ENCODE data around the gene CD47. TPM values are rescaled to one million over a fixed set of nuclear protein-coding genes. Genes with fewer than 3 reads are reported as not detected.

The CD47 gene
- polyA plus RNA-seq, 1 of the 3 experiments (the other 2 are of a cell fraction): 19.6 TPM

GRCh38 chr3:108103040-108103751 lies 12.4 kb upstream of the CD47 start:
- no peak for TF ChIP-seq FOXM1 (IDR thresholded peaks at IDR 0.05; ENCODE audit: low read depth)
- TF ChIP-seq USF1 (IDR thresholded peaks at IDR 0.05; ENCODE audit: borderline replicate concordance, low read depth): no peak
- TF ChIP-seq EZH2phosphoT487 (IDR thresholded peaks at IDR 0.05; ENCODE audit: borderline replicate concordance, low read depth): no peak
- no peak for TF ChIP-seq ZBTB33 (IDR thresholded peaks at IDR 0.05; ENCODE audit: borderline replicate concordance, low read depth)
- no peak for TF ChIP-seq PBX3 (IDR thresholded peaks at IDR 0.05)
- TF ChIP-seq RXRA (IDR thresholded peaks at IDR 0.05; ENCODE audit: borderline replicate concordance, low read depth): no peak
- no peak for TF ChIP-seq EP300 (IDR thresholded peaks at IDR 0.05; ENCODE audit: borderline replicate concordance in 1 of 2, low read depth in 1 of 2, low read length in 1 of 2)
- TF ChIP-seq RAD21 (IDR thresholded peaks at IDR 0.05; ENCODE audit: low read length): no peak
- TF ChIP-seq RCOR1 (IDR thresholded peaks at IDR 0.05; ENCODE audit: low read length): no peak
- TF ChIP-seq SIN3A (IDR thresholded peaks at IDR 0.05; ENCODE audit: borderline replicate concordance, low read depth, low read length): no peak
- no peak for TF ChIP-seq RFX5 (IDR thresholded peaks at IDR 0.05; ENCODE audit: low read length)
- TF ChIP-seq, protein P1, sequence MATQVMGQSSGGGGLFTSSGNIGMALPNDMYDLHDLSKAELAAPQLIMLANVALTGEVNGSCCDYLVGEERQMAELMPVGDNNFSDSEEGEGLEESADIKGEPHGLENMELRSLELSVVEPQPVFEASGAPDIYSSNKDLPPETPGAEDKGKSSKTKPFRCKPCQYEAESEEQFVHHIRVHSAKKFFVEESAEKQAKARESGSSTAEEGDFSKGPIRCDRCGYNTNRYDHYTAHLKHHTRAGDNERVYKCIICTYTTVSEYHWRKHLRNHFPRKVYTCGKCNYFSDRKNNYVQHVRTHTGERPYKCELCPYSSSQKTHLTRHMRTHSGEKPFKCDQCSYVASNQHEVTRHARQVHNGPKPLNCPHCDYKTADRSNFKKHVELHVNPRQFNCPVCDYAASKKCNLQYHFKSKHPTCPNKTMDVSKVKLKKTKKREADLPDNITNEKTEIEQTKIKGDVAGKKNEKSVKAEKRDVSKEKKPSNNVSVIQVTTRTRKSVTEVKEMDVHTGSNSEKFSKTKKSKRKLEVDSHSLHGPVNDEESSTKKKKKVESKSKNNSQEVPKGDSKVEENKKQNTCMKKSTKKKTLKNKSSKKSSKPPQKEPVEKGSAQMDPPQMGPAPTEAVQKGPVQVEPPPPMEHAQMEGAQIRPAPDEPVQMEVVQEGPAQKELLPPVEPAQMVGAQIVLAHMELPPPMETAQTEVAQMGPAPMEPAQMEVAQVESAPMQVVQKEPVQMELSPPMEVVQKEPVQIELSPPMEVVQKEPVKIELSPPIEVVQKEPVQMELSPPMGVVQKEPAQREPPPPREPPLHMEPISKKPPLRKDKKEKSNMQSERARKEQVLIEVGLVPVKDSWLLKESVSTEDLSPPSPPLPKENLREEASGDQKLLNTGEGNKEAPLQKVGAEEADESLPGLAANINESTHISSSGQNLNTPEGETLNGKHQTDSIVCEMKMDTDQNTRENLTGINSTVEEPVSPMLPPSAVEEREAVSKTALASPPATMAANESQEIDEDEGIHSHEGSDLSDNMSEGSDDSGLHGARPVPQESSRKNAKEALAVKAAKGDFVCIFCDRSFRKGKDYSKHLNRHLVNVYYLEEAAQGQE (IDR thresholded peaks at IDR 0.05; ENCODE audit: low read depth, low read length): no peak
- TF ChIP-seq, protein P2, sequence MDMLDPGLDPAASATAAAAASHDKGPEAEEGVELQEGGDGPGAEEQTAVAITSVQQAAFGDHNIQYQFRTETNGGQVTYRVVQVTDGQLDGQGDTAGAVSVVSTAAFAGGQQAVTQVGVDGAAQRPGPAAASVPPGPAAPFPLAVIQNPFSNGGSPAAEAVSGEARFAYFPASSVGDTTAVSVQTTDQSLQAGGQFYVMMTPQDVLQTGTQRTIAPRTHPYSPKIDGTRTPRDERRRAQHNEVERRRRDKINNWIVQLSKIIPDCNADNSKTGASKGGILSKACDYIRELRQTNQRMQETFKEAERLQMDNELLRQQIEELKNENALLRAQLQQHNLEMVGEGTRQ (IDR thresholded peaks at IDR 0.05; ENCODE audit: borderline replicate concordance, low read depth, low read length): no peak
- no peak for TF ChIP-seq CHD2 (IDR thresholded peaks at IDR 0.05; ENCODE audit: low read length, partially characterized antibody)
- no peak for TF ChIP-seq POLR2AphosphoS5 (IDR thresholded peaks at IDR 0.05; ENCODE audit: low read depth, low read length)
- TF ChIP-seq FOSL2 (IDR thresholded peaks at IDR 0.05; ENCODE audit: borderline replicate concordance, low read depth): no peak
- no peak for TF ChIP-seq MEF2A (IDR thresholded peaks at IDR 0.05; ENCODE audit: borderline replicate concordance, low read depth)
- TF ChIP-seq SMC3 (IDR thresholded peaks at IDR 0.05; ENCODE audit: low read depth, low read length): no peak
- TF ChIP-seq MXI1 (IDR thresholded peaks at IDR 0.05; ENCODE audit: low read depth, low read length): no peak
- no peak for TF ChIP-seq NRF1 (IDR thresholded peaks at IDR 0.05; ENCODE audit: low read depth, low read length)

More at GRCh38 chr3:108103040-108103751, 12.4 kb upstream of the CD47 start:
- H3K9me2 ChIP-seq: no peaks in the 10 kb centered on the region
- no peak overlapping the region for H2AFZ ChIP-seq (ENCODE audit: low read depth)
- H3F3A ChIP-seq (replicated peaks; ENCODE audit: insufficient read depth): peaks cover 4% of the 10 kb centered on the region
- H4K20me1 ChIP-seq (ENCODE audit: insufficient read depth): no peaks in the 10 kb centered on the region
- ChIA-PET POLR2A (no interaction called here), CTCF (no interaction called here)
- H3K27me3 ChIP-seq (ENCODE audit: insufficient read depth): no peaks in the 10 kb centered on the region
- H3K4me1 ChIP-seq (ENCODE audit: control insufficient read depth in 1 of 2, insufficient read depth in 2 of 2, low read depth in 1 of 2, low read length in 1 of 2): no peaks in the 10 kb centered on the region
- H3K36me3 ChIP-seq (replicated peaks in 1 of 2; ENCODE audit: control insufficient read depth in 1 of 2, insufficient read depth in 2 of 2, low read length in 1 of 2): no peaks in the 10 kb centered on the region
- H3K79me2 ChIP-seq (ENCODE audit: insufficient read depth): no peaks in the 10 kb centered on the region
- no peaks in the 10 kb centered on the region for H3K9me3 ChIP-seq
- H3K4me2 ChIP-seq: no peak overlapping the region
- no peak overlapping the region for H3K9ac ChIP-seq
- H3K4me3 ChIP-seq (ENCODE audit: low read depth in 2 of 2, low read length in 1 of 2): no peak overlapping the region
- WGBS (ENCODE audit: low lambda C conversion rate): 88% methylated on average over 7 of the region's 7 CpGs
- no peak overlapping the region for H3K27ac ChIP-seq (ENCODE audit: low read depth in 2 of 2, low read length in 1 of 2)
- no peak for DNase-seq

Measured in SK-N-SH (cell line).